Ascending aorta (tissue), 2 donors: ENCODE data around the gene SNTN. TPM values are rescaled to one million over a fixed set of nuclear protein-coding genes. Genes with fewer than 3 reads are reported as not detected.

ENCODE experiments used
- DNase-seq, 2 donors: peaks; one replicate each; pipeline ENCODE4 v3.0.0-alpha.2; 2019; ENCODE audit warnings: low spot score in 2 of 2
- H3K27ac ChIP-seq, 2 donors: fragments of 200-600 bp; sonication (generic); one replicate each; pipeline ENCODE4 v1.5.1; 2016 to 2017; ENCODE audit warnings: mild to moderate bottlenecking in 1 of 2
- H3K27me3 ChIP-seq: fragments of 200-600 bp; sonication (generic); one replicate; pipeline ENCODE4 v1.5.1; 2017
- H3K36me3 ChIP-seq, 2 donors: fragments of 200-600 bp; sonication (generic); one replicate each; pipeline ENCODE4 v1.5.1; 2016
- H3K4me1 ChIP-seq, 2 donors: fragments of 200-600 bp; sonication (generic); one replicate each; pipeline ENCODE4 v1.5.1; 2016 to 2017; ENCODE audit warnings: mild to moderate bottlenecking in 1 of 2
- H3K4me3 ChIP-seq, 2 donors: fragments of 200-600 bp; sonication (generic); one replicate each; pipeline ENCODE4 v1.5.1; 2016 to 2017; ENCODE audit warnings: mild to moderate bottlenecking in 1 of 2
- H3K9me3 ChIP-seq, 2 donors: fragments of 200-600 bp; sonication (generic); one replicate each; pipeline ENCODE4 v1.5.1; 2016
- intact Hi-C: fragments of 100-400 bp; cut with DNase I; formaldehyde crosslinking; loops from one replicate; pipeline ENCODE4 v1.15.1; 2023
- total RNA-seq: library from RNA; depleted of rRNA; stranded (reverse); fragments of >200 nt; gene quantifications from one replicate; pipeline ENCODE4 v1.1.0, GENCODE V29; 2016
- TF ChIP-seq, protein P1 (sequence below), 3 experiments: fragments of 200-600 bp in 2 of 3; fragments of 450-650 bp in 1 of 3; sonication (generic) in 2 of 3; IDR thresholded peaks; one replicate each; pipeline ENCODE4 v1.5.1; 2016 to 2019; ENCODE audit warnings: antibody characterized with exemption in 3 of 3, mild to moderate bottlenecking in 1 of 3, moderate library complexity in 1 of 3

Gene SNTN
- total RNA-seq, 1 donor from 2014 or later, result not detected

DNA sequence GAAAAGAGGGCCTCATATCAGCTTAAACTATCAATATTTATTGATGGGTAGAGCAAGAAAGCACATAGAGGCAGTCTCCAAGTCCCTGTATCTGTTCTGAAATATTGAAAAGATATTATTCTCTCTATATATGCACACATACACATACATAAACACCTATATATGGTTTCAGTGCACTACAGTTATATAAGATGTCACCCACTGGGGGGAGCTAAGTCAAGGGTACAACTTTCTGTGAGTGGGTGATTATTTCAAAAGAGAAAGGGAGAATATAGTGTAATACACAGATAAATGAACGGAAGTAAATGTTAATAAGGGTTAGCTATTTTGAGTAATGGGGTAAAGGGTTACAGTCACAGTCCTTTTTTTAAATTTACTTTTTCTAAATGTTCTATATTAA is 8.8 kb downstream of the SNTN start:
- intact Hi-C loops, result no loop called here
- TF ChIP-seq, protein P1, sequence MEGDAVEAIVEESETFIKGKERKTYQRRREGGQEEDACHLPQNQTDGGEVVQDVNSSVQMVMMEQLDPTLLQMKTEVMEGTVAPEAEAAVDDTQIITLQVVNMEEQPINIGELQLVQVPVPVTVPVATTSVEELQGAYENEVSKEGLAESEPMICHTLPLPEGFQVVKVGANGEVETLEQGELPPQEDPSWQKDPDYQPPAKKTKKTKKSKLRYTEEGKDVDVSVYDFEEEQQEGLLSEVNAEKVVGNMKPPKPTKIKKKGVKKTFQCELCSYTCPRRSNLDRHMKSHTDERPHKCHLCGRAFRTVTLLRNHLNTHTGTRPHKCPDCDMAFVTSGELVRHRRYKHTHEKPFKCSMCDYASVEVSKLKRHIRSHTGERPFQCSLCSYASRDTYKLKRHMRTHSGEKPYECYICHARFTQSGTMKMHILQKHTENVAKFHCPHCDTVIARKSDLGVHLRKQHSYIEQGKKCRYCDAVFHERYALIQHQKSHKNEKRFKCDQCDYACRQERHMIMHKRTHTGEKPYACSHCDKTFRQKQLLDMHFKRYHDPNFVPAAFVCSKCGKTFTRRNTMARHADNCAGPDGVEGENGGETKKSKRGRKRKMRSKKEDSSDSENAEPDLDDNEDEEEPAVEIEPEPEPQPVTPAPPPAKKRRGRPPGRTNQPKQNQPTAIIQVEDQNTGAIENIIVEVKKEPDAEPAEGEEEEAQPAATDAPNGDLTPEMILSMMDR (IDR thresholded peaks at IDR 0.05), result no peak
- no peak for DNase-seq

DNA sequence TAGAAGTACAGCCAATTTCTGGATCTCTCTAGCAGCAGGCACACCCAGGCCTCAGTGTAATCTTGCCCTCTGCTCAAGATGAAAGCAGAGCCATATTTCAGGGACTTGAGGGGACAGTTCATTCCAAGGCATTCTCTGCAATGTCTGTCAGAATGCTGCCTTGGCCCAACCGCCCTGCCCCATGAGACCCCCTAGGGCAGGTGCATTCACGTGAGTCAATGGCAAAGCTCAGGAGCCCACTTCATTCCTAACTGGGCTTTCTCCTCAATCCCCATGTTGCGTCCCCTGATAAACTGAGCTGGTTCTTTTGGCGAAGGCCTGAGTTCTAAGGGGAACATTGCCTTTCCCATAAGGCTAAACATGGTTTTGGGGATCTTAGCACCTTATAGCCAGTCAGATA is 9.5 kb downstream of the SNTN start:
- TF ChIP-seq, protein P1 (IDR thresholded peaks at IDR 0.05), result no peak
- Histone ChIP-seq H3K4me1 (no peaks in the 10 kb centered on the region), H3K27ac (no peak overlapping the region), H3K27me3 (no peaks in the 10 kb centered on the region), H3K9me3 (no peaks in the 10 kb centered on the region), H3K4me3 (no peak overlapping the region), H3K36me3 (no peaks in the 10 kb centered on the region)
- intact Hi-C loops, result no loop called here
- DNase-seq, result no peak

More for the DNA sequence above, 8.8 kb downstream of the SNTN start:
- no peak overlapping the region for H3K4me3 ChIP-seq
- H3K27ac ChIP-seq, result no peak overlapping the region
- H3K9me3 ChIP-seq, result no peaks in the 10 kb centered on the region
- no peaks in the 10 kb centered on the region for H3K27me3 ChIP-seq
- no peaks in the 10 kb centered on the region for H3K36me3 ChIP-seq
- H3K4me1 ChIP-seq, result no peaks in the 10 kb centered on the region

DNA sequence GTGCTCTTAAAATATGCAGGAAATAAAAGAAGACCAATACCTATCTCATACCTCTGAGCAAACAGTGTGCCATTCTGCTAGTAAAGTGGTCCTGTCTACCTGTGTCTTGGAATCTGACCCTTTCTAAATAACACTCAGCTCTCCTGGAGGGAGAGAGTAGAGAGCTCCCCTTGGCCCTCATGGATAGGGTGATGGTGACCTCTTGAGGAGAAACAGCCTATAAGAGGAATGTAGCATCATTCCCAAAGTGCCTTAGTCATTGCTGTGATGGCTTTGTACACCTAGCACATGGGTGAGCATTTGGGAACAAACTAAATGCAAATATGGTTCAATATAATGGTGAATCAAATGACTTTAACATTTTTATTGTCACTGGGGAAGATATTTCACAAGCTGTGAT is 10.0 kb downstream of the SNTN start:
- H3K27ac ChIP-seq, result no peak overlapping the region
- H3K4me3 ChIP-seq, result no peak overlapping the region
- no peak for DNase-seq
- intact Hi-C loops, result no loop called here
- no peaks in the 10 kb centered on the region for H3K27me3 ChIP-seq
- H3K9me3 ChIP-seq, result no peaks in the 10 kb centered on the region
- TF ChIP-seq, protein P1 (IDR thresholded peaks at IDR 0.05), result no peak
- H3K4me1 ChIP-seq, result no peaks in the 10 kb centered on the region
- H3K36me3 ChIP-seq, result no peaks in the 10 kb centered on the region

DNA sequence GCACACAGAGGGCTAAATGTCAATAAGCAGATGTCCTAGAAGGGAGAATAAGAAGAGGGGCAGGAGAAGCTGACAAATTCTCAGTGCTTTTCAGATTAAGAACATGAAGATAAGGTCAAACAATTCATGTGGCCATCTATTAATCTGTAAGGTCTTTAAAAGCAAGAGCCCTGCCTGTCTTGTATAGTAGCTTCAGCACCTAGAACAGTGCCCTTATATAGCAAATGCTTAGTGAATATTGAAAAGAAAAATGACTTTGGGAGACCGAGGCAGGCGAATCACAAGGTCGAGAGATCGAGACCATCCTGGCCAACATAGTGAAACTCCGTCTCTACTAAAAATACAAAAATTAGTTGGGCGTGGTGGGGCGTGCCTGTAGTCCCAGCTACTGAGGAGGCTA is 18.1 kb downstream of the SNTN start:
- no peaks in the 10 kb centered on the region for H3K36me3 ChIP-seq
- no peak for DNase-seq
- no peak overlapping the region for H3K4me3 ChIP-seq
- intact Hi-C loops, result no loop called here
- no peaks in the 10 kb centered on the region for H3K27me3 ChIP-seq
- H3K27ac ChIP-seq, result no peak overlapping the region
- no peaks in the 10 kb centered on the region for H3K4me1 ChIP-seq
- no peaks in the 10 kb centered on the region for H3K9me3 ChIP-seq
- TF ChIP-seq, protein P1 (IDR thresholded peaks at IDR 0.05), result no peak

DNA sequence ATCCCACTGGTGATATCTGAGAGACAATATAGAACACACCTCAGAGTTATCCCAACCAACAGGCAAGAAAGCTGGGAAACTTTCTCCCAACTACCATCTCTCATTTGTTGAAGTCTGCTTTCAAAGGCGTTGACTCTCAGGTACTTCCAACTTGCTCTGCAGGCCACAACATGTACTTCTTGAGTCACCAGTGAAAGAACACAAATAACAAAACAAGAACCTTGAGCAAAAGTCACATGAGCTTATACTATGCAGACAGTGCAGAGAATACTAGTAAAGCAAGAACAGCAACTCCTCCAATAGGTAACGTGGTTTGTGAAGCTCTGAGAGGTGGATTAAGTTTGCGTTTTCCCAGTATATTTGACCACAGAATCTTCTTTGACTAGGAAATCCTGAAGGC is 20.6 kb downstream of the SNTN start:
- TF ChIP-seq, protein P1 (IDR thresholded peaks at IDR 0.05), result no peak
- Histone ChIP-seq H3K9me3 (no peaks in the 10 kb centered on the region), H3K27ac (no peak overlapping the region), H3K4me1 (no peaks in the 10 kb centered on the region), H3K27me3 (no peaks in the 10 kb centered on the region), H3K36me3 (no peaks in the 10 kb centered on the region), H3K4me3 (no peak overlapping the region)
- intact Hi-C loops, result no loop called here
- DNase-seq, result no peak

DNA sequence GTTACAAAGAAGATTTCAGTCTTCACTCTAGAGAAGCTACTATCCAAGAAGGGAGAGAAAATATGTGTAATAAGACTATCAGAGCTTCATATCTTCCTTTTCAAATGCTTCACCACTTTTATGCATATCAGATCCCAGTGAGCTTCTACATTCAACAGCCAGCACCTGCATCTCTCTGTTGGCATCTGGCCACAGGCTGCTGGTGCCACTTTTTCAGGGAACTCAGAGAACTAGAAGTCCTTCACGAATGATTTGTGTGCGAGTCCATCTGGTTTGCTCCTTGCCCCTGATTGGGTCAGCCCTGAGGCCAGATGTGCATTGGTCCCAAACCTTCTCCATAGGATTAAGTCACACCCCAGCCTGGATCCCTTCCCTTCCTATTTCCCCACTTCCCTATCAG is 22.1 kb downstream of the SNTN start:
- intact Hi-C loops, result no loop called here
- H3K27ac ChIP-seq, result no peak overlapping the region
- TF ChIP-seq, protein P1 (IDR thresholded peaks at IDR 0.05), result no peak
- no peaks in the 10 kb centered on the region for H3K4me1 ChIP-seq
- H3K36me3 ChIP-seq, result no peaks in the 10 kb centered on the region
- no peak for DNase-seq
- no peaks in the 10 kb centered on the region for H3K9me3 ChIP-seq
- no peak overlapping the region for H3K4me3 ChIP-seq
- H3K27me3 ChIP-seq, result no peaks in the 10 kb centered on the region
